NAMALWA (cell line): Measurements from ENCODE around the gene IRGQ.
A peak's percentile ranks its signal among the peaks of the same experiment; 100 is the strongest.

Source experiments
- DNase-seq: peaks from one replicate; pipeline ENCODE4 v3.0.0-alpha.2; 2015; ENCODE audit warnings: low spot score

The IRGQ gene

DNA sequence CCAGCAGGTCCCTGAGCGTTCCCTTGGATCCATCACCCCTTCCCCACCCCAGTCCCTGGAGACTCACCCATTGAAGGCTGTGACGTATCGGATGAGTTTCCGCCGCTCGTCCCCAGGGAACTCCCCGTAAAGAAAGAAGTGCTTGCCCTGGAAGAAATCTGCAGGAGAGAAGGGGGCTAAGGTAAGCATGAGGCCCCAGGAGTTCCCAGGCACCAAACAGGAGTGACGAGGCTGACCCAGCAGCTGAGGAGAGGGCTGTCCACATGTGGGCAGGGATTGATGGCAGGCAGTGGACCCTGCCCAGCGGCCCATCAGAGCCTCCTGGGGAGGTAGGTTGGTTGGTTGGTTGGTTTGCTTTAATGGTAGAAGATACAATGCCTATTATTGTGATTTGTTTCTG, 51.9 kb downstream of the IRGQ start:
- DNase-seq: no peak

GRCh38 chr19:43541920-43542650, 53.8 kb downstream of the IRGQ start:
- DNase-seq: no peak

- no peak for DNase-seq
These were observed 55.6 kb downstream of the IRGQ start for GRCh38 chr19:43540381-43540780.

- no peak for DNase-seq
These were observed 57.0 kb downstream of the IRGQ start for GRCh38 chr19:43538922-43539321.

- peak; percentile 59 for DNase-seq
These were observed 60.8 kb downstream of the IRGQ start for GRCh38 chr19:43534816-43535761.
